ENCODE results near the gene ZNF407.

Gene ZNF407

DNA sequence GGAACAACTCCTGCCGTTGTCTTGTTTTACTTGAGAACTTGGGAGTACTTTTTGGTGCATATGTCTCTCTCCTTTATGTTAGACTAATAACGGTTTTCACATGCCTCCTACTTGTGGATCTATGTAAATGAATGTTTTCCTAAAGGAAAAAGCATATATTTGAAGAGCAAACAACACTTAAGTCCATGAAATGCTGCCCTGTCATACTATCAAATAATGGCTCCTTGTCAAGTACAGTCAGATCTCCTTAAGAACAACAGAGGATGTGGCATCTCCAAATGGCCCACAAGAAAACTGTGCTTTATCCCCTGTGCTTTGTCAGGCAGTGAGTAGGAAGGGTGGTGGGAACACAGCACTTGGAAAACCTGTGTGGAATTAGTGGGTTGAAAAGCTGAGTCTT lies 413.0 kb downstream of the ZNF407 start:
- H3K4me3 ChIP-seq (ENCODE audit: control insufficient read depth, low read depth, low read length), result no peak overlapping the region
- TF ChIP-seq CTCF (conservative IDR thresholded peaks at IDR 0.05; ENCODE audit: control insufficient read depth, insufficient read depth, low read depth, low read length), result no peak
- DNase-seq (ENCODE audit: low read depth), result no peak

- H3K4me3 ChIP-seq (ENCODE audit: control insufficient read depth, low read depth, low read length), result no peak overlapping the region
- no peak for TF ChIP-seq CTCF (conservative IDR thresholded peaks at IDR 0.05; ENCODE audit: control insufficient read depth, insufficient read depth, low read depth, low read length)
- DNase-seq (ENCODE audit: low read depth), result no peak
Measured at GRCh38 chr18:75016025-75016717, 418.5 kb downstream of the ZNF407 start.

GRCh38 chr18:75023473-75023872 lies 425.8 kb downstream of the ZNF407 start:
- no peak for DNase-seq (ENCODE audit: low read depth)
- H3K4me3 ChIP-seq (ENCODE audit: control insufficient read depth, low read depth, low read length), result no peak overlapping the region
- TF ChIP-seq CTCF (conservative IDR thresholded peaks at IDR 0.05; ENCODE audit: control insufficient read depth, insufficient read depth, low read depth, low read length), result no peak

DNA sequence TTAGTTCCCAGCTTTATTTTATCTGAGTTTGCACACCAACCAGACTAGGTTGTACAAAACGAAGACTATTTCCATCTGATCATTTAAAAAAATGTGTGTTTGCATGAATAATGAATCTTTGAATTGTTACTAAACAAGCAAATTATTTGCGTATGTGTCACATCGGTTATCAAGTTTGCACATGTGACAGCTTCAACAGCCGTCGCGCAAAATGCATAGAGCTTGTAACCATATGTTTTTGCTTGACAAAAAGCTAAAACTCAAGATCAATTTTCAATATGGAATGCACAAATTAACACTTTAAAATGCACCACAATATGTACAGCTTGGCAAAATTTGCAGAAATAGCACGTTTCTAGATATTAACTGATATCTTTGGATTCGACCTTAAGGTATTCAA lies 427.2 kb downstream of the ZNF407 start:
- H3K4me3 ChIP-seq (ENCODE audit: control insufficient read depth, low read depth, low read length), result no peak overlapping the region
- TF ChIP-seq CTCF (conservative IDR thresholded peaks at IDR 0.05; ENCODE audit: control insufficient read depth, insufficient read depth, low read depth, low read length), result no peak
- DNase-seq (ENCODE audit: low read depth), result no peak

GRCh38 chr18:75025573-75025972 lies 427.9 kb downstream of the ZNF407 start:
- no peak for DNase-seq (ENCODE audit: low read depth)
- TF ChIP-seq CTCF (conservative IDR thresholded peaks at IDR 0.05; ENCODE audit: control insufficient read depth, insufficient read depth, low read depth, low read length), result no peak
- no peak overlapping the region for H3K4me3 ChIP-seq (ENCODE audit: control insufficient read depth, low read depth, low read length)

- no peak for DNase-seq (ENCODE audit: low read depth)
- no peak overlapping the region for H3K4me3 ChIP-seq (ENCODE audit: control insufficient read depth, low read depth, low read length)
Measured at GRCh38 chr18:75029481-75029880, 431.8 kb downstream of the ZNF407 start.

More at GRCh38 chr18:75029481-75029880, 431.8 kb downstream of the ZNF407 start:
- no peak for TF ChIP-seq CTCF (conservative IDR thresholded peaks at IDR 0.05; ENCODE audit: control insufficient read depth, insufficient read depth, low read depth, low read length)

Data from fibroblast of mammary gland (primary cell).